MM.1S (cell line): ENCODE data around the gene KCTD6.

Experiments used
- DNase-seq: peaks from one replicate; pipeline ENCODE4 v3.0.0-alpha.2; 2015
- H2AFZ ChIP-seq: fragments of 300-600 bp; sonication (generic); 2 replicates; pipeline ENCODE4 v1.6.0; 2016; ENCODE audit warnings: antibody characterized with exemption, low read length
- H3F3A ChIP-seq: fragments of 300-600 bp; sonication (generic); 2 replicates; pipeline ENCODE4 v1.6.1; 2016; ENCODE audit warnings: mild to moderate bottlenecking, antibody characterized with exemption, low read length, moderate library complexity, mixed read lengths; ENCODE audit not compliant: insufficient read depth
- H3K27ac ChIP-seq: fragments of 300-600 bp; sonication (generic); 2 replicates; pipeline ENCODE4 v1.5.1; 2016; ENCODE audit warnings: mild to moderate bottlenecking, low read length
- H3K27me3 ChIP-seq: fragments of 300-600 bp; sonication (generic); replicated peaks from 2 replicates; pipeline ENCODE4 v1.6.0; 2016; ENCODE audit warnings: low read length; ENCODE audit not compliant: insufficient read depth
- H3K36me3 ChIP-seq: fragments of 300-600 bp; sonication (generic); replicated peaks from 2 replicates; pipeline ENCODE4 v1.6.1; 2016; ENCODE audit warnings: mild to moderate bottlenecking, low read length, mixed read lengths; ENCODE audit not compliant: insufficient read depth
- H3K4me1 ChIP-seq: fragments of 300-600 bp; sonication (generic); 2 replicates; pipeline ENCODE4 v1.6.1; 2016; ENCODE audit warnings: low read length, mixed read lengths
- H3K4me2 ChIP-seq: fragments of 300-600 bp; sonication (generic); 2 replicates; pipeline ENCODE4 v1.6.0; 2016; ENCODE audit warnings: low read depth, low read length
- H3K4me3 ChIP-seq: fragments of 300-600 bp; sonication (generic); 2 replicates; pipeline ENCODE4 v1.5.1; 2016; ENCODE audit warnings: low read length, mixed read lengths
- H3K79me2 ChIP-seq: fragments of 300-600 bp; sonication (generic); 2 replicates; pipeline ENCODE4 v1.6.1; 2016; ENCODE audit warnings: mixed run types, low read length, mixed read lengths
- H3K9ac ChIP-seq: fragments of 300-600 bp; sonication (generic); 2 replicates; pipeline ENCODE4 v1.6.1; 2016; ENCODE audit warnings: low read length, mixed read lengths
- H3K9me2 ChIP-seq: fragments of 300-600 bp; sonication (generic); replicated peaks from 2 replicates; pipeline ENCODE4 v1.6.1; 2016; ENCODE audit warnings: mild to moderate bottlenecking, low read length, mixed read lengths; ENCODE audit not compliant: insufficient read depth
- H3K9me3 ChIP-seq: fragments of 300-600 bp; sonication (generic); replicated peaks from 2 replicates; pipeline ENCODE4 v1.6.1; 2016; ENCODE audit warnings: mild to moderate bottlenecking, low read length, mixed read lengths; ENCODE audit not compliant: insufficient read depth
- H4K20me1 ChIP-seq: fragments of 300-600 bp; sonication (generic); 2 replicates; pipeline ENCODE4 v1.6.1; 2016; ENCODE audit warnings: mild to moderate bottlenecking, low read length, moderate library complexity, mixed read lengths; ENCODE audit not compliant: insufficient read depth
- CTCF ChIP-seq: fragments of 300-600 bp; sonication (generic); IDR thresholded peaks from 2 replicates; pipeline ENCODE4 v1.5.1; 2016; ENCODE audit warnings: antibody characterized with exemption, low read length, mixed read lengths
- EZH2 ChIP-seq: fragments of 300-600 bp; sonication (generic); optimal IDR thresholded peaks from 2 replicates; pipeline ENCODE3; 2017; ENCODE audit warnings: low read depth, mild to moderate bottlenecking, antibody characterized with exemption, low read length, mixed read lengths
- EZH2phosphoT487 ChIP-seq: fragments of 300-600 bp; sonication (generic); IDR thresholded peaks from 2 replicates; pipeline ENCODE4 v1.6.1; 2018; ENCODE audit warnings: antibody characterized with exemption, low read length

KCTD6 gene

DNA sequence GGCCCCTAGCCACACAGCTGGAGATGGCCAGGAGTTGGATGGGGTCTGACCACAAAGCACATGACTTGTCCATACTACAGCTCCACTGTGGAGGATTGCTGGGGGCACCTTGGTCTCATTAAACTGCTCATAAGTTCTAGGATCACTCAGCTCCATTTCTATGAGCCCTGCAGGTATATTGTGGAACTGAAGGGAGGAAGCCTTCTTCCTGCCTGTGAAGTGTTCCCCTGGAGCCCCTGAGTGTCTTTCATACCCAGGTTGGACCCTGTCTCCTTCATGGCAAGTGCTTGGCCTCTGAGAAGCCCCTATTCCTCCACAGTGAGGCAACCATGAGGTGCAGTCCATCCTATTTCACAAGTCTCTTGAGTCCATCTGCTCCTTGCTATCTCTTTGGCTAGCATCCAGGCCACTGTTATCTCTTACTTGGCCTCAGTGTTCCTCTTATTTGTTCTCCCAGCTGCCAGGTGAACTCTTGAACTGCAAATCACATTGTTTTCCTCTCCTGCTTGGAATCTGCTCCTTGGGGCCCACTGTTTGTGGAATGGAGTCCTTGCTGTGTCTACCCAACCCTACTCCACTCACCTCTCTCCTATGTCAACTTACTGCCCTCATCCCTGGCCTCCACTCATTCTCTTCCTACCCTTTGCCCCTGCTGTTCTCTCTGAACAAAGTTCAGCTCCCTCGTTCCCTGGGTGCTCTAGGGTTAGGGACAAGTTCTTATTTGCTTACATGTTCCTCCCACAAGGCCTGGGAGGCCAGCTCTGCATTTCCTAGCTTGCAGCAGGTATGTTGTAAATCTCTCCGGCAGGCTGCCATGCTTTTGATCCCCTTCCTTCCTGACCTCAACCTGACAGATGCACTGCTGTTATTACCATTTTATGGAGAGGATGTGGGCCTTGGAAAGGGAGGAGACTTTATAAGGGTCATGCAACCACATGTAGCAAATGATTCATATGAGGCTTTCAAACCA is 43.9 kb downstream of the KCTD6 start:
- H3K4me1 ChIP-seq: no peaks in the 10 kb centered on the region
- TF ChIP-seq EZH2 (no peak), CTCF (no peak), EZH2phosphoT487 (no peak)
- H3K4me2 ChIP-seq: no peak overlapping the region
- H3K36me3 ChIP-seq: no peaks in the 10 kb centered on the region
- H3K9me2 ChIP-seq: no peaks in the 10 kb centered on the region
- no peaks in the 10 kb centered on the region for H3K9me3 ChIP-seq
- DNase-seq: no peak
- H3K9ac ChIP-seq: no peak overlapping the region
- no peak overlapping the region for H3K27ac ChIP-seq
- no peak overlapping the region for H2AFZ ChIP-seq
- no peaks in the 10 kb centered on the region for H4K20me1 ChIP-seq
- no peaks in the 10 kb centered on the region for H3K79me2 ChIP-seq
- H3F3A ChIP-seq: no peaks in the 10 kb centered on the region
- H3K4me3 ChIP-seq: no peak overlapping the region
- H3K27me3 ChIP-seq: no peaks in the 10 kb centered on the region

DNA sequence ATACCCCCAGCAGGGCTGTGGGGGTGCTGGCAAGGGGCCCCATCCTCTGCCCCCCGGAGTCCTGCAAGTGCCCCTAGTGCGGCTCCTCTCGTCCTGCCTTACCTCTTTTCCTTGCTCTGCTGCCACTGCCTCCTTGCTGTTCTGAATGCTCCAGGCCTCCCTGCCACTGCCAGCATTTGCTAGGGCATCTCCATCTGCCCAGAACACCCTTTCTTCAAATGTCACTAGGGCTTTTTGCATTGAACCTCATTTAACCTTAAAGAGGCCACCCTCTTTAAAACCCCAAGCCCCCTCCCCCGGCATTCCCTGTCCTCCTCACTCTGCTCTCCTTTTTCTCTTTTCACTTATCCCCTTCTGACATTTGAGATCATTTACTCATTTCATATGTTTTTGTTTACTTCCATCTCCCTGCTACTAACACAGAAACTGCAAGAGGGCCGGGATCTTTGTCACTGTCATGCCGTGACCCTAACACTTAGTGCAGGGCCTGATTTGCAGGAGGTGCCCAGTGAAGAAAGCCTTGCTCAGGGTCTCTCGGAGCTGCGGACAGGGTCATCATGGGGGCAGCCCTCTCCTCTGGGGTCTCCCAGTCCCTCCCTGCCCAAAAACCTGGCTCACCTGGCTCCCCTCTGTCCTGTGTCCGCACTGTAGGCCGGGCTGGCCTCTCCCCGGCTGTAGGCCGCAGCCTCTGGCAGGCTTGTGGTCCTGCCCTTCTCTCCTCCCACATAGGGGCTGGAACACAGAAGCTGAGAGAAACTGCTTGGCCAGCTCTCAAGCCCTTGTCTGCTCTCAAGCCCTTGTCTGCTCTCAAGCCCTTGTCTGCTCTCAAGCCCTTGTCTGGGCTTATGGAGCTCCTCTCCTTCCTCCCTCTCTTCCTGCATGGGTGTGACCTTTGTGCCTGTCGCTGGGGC is 44.9 kb downstream of the KCTD6 start, which contains the start of gene ACOX2:
ACOX2 (minus strand) TSS at position 690 of the 911 bp plus-strand sequence. CDS start 2,084 bp downstream, outside the sequence.
- no peak for DNase-seq
- no peaks in the 10 kb centered on the region for H3K9me3 ChIP-seq
- H3K9ac ChIP-seq: no peak within 1 kb of the TSS
- no peaks in the 10 kb centered on the region for H3F3A ChIP-seq
- no peak within 1 kb of the TSS for H3K27ac ChIP-seq
- TF ChIP-seq CTCF: no peak
- no peak for TF ChIP-seq EZH2phosphoT487
- no peak for TF ChIP-seq EZH2
- H3K79me2 ChIP-seq: no peaks in the 10 kb centered on the region
- no peaks in the 10 kb centered on the region for H3K36me3 ChIP-seq
- H3K4me3 ChIP-seq: no peak within 1 kb of the TSS
- no peaks in the 10 kb centered on the region for H4K20me1 ChIP-seq
- no peaks in the 10 kb centered on the region for H3K4me1 ChIP-seq
- no peaks in the 10 kb centered on the region for H3K9me2 ChIP-seq
- H3K27me3 ChIP-seq: no peaks in the 10 kb centered on the region
- H2AFZ ChIP-seq: no peak within 1 kb of the TSS
- H3K4me2 ChIP-seq: no peak within 1 kb of the TSS

GRCh38 chr3:58537412-58538301 is 45.8 kb downstream of the KCTD6 start:
- Histone ChIP-seq H3K27ac (no peak overlapping the region), H3K9me2 (no peaks in the 10 kb centered on the region), H3K4me2 (no peak overlapping the region), H4K20me1 (no peaks in the 10 kb centered on the region), H2AFZ (no peak overlapping the region), H3F3A (no peaks in the 10 kb centered on the region), H3K4me3 (no peak overlapping the region), H3K36me3 (no peaks in the 10 kb centered on the region), H3K9me3 (no peaks in the 10 kb centered on the region), H3K79me2 (no peaks in the 10 kb centered on the region), H3K27me3 (no peaks in the 10 kb centered on the region), H3K9ac (no peak overlapping the region), H3K4me1 (no peaks in the 10 kb centered on the region)
- DNase-seq: no peak
- TF ChIP-seq CTCF (no peak), EZH2 (no peak), EZH2phosphoT487 (no peak)
